GM19043 (cell line): ENCODE measurements around the gene MAJIN.

Experiments
- ATAC-seq: cut with Tn5 transposase; IDR thresholded peaks from one replicate; pipeline ENCODE4 v1.9.1; 2021; ENCODE audit warnings: low read depth; ENCODE audit not compliant: unreplicated experiment

Gene MAJIN

DNA sequence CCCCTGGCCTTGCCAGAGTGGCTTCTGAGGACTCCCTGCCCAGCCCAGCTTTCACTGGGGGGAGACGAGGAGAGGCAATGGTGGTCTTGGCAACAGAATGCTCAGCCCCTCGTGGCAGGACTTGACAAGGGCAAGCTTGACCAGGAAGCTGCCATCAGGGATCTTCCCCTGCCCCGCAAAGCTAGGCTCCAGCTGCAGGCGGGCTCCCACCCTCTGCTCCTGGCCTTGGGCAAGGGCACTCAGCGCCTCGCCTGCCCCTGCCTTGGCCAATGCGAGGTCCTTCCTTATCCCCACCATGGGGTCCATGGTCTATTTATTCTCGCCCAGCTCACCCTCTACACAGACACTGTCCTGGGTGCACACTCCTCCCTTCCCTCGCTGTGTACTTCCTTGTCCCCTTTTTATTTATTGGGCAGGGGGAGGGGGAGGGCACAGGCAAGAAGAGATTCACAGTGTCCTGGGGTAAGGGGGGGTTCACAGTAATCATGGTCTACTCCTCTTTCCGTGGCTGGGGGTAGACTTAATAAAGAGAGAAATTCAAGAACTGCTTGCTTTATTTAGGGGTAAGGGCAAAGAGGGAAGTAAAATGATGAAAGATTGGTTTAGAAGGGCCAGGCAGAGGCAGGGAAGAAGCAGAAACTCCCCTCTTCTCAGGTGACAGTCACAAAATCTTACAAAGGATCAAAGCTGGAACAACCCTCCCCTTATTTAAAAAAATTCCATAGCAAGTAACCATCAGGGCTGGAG is 37.8 kb downstream of the MAJIN start:
- ATAC-seq, result no peak

DNA sequence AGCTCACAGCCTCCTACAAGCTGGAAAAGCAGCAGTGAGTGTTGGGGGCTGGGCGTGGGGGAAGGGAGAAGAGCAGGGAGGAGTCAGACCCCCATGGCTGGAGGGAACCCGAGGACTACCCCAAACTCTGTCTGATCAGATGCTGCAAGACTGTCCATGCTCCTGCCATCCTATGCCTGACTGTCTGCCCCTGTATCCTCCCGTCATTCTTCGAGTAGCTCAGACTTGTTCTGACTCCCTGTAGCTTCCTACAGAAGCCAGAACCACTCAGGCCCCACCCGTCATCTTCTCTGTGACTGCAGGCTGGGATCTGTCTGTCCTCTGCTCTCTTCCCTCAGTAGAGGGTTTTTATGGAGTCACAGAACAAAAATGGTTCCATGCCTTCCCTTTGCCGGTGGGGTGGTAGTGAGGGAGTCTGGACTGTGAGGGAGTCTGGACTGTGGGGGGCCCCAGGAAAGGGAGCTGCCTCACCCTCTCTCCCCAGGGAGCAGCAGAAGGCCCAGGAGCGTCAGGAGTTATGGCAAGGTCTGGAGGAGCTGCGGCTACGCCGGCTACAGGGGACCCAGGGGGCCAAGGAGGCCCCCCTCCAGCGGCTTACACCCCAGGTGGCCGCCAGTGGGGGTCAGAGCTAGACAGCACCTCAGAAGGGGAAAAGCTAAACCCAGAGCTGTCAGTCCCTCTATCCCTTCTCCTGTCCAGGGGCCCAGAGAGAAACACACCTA is 38.5 kb downstream of the MAJIN start:
- ATAC-seq, result no peak

- ATAC-seq, result no peak
Observed at GRCh38 chr11:64932324-64932723, 39.6 kb downstream of the MAJIN start.

GRCh38 chr11:64931290-64931689 is 40.6 kb downstream of the MAJIN start:
- no peak for ATAC-seq

GRCh38 chr11:64930340-64930739 is 41.6 kb downstream of the MAJIN start:
- ATAC-seq, result no peak

DNA sequence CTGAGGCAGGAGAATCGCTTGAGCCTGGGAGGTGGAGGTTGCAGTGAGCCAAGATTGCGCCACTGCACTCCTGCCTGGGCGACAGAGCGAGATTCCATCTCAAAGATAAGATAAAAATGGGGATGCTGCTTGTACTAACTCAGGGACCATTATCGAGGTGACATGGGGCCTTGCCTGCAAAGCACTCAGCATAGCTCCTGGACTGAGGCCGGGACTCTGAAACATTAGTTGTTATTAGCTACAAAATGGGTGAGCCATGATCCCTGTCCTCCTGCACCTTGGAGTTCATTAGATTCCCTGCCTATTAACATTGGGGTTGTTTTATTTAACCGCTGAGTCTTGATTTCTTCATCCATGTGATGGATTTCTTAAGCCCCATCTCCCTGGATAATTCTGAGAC is 42.3 kb downstream of the MAJIN start:
- no peak for ATAC-seq

- ATAC-seq, result no peak
Observed at GRCh38 chr11:64928957-64929356, 43.0 kb downstream of the MAJIN start.

DNA sequence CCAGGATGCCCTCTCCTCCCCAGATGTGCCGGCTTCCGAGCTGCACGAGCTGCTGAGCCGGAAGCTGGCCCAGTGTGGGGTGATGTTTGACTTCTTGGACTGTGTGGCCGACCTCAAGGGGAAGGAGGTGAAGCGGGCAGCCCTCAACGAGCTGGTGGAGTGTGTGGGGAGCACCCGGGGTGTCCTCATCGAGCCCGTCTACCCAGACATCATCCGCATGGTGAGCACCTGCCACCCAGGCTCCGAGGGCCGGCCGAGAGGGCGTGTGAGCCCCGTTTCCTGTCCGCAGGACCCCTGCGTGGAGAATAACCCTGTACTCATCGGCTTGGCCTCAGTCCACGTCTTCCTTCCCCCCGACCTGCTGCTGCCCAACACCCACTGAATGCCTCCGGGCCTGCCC is 45.2 kb downstream of the MAJIN start:
- no peak for ATAC-seq

DNA sequence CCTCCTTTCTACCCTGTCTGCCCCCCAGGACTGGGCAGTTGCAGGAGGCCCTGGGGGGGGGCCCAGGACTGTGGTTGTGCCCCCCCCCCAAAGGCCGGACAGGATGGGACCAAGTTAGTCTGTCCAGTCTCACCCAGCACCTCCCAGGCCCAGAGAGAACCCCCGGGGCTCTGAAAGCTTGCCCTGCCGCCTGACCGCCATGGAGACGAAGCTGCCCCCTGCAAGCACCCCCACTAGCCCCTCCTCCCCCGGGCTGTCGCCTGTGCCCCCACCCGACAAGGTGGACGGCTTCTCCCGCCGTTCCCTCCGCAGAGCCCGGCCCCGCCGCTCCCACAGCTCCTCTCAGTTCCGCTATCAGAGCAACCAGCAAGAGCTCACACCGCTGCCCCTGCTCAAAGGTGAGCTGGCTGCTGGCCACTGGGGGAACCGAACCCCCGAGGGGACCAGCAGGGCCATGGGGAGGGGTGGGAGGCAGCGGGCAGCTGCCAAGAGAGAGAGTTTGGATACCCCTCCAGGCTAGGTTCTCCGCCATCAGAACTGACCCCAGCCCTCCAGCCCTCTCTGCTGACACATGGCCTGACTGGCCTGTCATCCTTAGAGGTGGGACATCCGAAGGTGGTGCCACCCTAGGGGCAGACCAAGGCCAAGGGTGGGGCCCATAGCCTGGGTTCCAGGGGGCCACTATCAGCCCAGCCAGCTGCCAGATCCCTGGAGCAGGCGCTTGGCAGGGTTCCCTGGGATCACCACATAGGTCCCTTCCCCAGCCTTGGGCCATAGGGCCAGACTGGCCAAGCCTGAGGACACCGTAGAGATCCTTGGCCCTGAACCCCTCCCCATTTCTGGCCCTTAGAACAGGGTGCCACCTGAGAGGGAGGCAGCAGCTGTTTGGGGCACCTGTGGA is 46.1 kb downstream of the MAJIN start:
- ATAC-seq, result no peak

GRCh38 chr11:64924910-64925284 is 47.0 kb downstream of the MAJIN start:
- no peak for ATAC-seq

- peak; percentile 85 for ATAC-seq
Observed at GRCh38 chr11:64923944-64924909, 47.7 kb downstream of the MAJIN start, which contains the start of gene PPP2R5B. PPP2R5B (plus strand) TSS chr11:64924689; CDS start chr11:64925735, 1,046 bp downstream.

DNA sequence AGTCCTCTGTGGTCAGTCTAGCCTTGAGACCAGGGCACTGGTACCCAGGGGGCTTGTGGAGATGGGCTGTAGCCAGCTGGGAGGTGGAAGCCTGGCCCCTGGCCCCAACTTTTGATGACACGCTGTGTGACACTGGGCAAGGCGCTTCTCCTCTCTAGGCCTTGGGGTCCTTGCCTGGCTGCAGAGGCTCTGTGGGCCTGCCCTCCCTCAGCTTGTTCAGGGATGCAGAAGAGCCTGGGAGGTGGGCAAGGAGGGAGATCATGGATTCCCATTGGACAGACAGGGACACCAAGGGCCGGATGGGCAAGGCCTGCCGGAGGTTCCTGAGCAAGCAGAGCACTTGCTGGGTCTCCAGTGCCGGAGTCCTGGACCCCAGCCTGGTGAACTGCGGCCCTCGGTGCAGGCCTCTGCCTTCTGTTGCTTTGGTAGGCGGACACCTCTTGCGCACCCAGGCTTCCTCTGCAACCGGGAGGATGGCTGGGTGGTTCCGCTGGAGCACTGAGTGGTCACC is 48.7 kb downstream of the MAJIN start:
- no peak for ATAC-seq

GRCh38 chr11:64921384-64921783 is 50.5 kb downstream of the MAJIN start:
- no peak for ATAC-seq

- no peak for ATAC-seq
Observed at GRCh38 chr11:64920124-64920523, 51.8 kb downstream of the MAJIN start.

DNA sequence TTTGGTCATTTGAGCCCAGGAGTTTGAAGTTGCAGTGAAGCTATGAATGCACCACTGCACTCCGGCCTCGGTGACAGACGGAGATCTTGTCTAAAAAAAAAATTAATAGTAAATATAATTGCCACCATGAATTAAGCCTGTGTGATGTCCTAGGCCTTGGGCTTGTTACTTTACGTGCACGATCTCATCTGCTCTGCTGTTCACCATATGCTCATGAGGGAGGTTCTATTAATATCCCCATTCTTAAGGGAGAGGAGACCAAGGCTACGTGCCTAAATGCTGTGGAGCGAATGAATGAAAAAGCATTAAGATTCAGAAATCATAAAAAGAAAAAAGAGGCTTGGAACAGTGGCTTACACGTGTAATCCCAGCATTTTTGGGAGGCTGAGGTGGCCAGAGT is 52.3 kb downstream of the MAJIN start:
- no peak for ATAC-seq

DNA sequence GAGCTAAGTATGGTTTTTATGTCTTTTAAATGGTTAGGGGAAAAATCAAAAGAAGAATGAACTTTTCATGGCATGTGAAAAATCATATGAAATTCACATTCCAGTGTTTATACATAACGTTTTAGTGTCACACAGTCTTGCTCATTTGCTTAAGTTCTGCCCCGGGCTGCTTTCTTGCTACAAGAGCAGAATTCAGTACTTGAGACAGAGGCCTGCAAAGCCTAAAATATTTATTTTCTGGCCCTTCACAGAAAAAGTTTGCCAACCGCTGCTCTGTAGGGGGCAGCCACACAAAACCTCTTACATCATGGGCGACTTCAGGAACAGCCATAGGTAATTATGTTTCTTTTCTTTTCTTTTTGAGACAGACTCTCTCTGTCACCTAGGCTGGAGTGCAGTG is 53.9 kb downstream of the MAJIN start:
- ATAC-seq, result no peak

DNA sequence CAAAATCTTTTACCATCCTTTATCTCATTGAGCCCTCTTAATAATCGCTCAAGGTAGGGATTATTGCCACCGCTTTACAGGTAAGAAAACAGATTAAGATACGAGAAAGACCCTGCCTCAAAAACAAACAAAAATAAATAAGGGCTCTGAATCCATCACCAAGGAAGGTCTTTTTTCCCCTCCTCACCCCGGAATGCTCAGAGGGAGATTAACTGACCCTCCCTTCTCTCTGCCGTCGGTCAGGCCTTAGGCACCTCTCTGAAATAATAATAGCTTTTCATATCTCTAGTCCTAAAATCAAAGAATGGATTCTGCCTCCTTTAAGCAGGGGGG is 54.3 kb downstream of the MAJIN start:
- no peak for ATAC-seq

DNA sequence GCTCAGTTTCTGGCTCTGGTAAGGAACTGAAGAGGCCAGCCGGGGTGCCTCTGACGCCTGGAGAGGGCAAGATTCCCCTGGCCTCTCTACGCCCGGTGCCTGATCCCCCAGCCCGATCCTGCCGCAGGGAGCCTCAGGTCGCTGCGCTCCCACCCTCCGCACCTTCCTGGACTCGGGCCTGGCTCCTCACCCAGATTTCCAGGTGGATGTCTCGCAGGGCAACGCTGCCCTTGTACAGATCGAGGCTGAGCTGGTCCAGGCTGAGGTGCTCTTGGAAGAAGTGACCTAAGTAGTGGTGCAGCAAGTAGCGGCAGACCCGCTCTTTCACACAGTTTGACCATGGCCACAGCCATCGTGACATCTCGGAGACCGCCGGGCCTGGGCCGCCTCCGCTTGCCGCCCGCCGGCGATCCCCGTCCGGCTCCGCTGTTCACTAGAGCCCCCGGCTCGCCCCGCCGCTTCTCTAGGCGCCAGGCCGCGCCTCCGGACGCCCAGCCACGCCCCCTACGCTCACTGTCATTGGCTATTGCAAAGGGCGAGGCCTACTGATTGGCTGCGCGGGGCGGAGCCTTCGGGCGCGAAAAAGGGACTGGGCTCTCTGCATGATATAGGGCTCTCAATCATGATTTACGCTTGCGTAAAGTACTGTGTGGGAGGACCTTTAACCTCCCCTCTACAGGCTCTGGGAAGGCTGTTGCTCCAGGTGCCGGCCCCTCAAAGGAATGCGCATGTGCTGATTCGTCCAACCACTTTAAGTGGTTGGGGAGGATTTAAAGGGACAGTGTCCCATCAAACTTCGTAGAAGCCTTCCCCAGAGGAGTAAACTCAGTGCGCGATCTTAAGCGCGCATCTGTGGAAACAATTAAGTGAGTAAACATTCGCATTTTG is 54.9 kb downstream of the MAJIN start, which contains the start of gene ATG2A:
ATG2A (minus strand) TSS at position 435 of the 888 bp plus-strand sequence; CDS start at position 361, 74 bp downstream.
- peak; percentile 92 for ATAC-seq
